Measurements from ENCODE around the gene IGSF6.

Gene IGSF6

GRCh38 chr16:21626659-21627277, 25.6 kb downstream of the IGSF6 start:
- CTCF ChIA-PET = interaction anchor here (2.6 kb wide), 1 partner anchor 31 kb away, joined by 7 read pairs; no protein-coding TSS in a partner anchor
- Histone ChIP-seq H3K27ac (ENCODE audit: extremely low read depth, low read depth, low read length) (no peak overlapping the region), H3K36me3 (ENCODE audit: control insufficient read depth in 2 of 2, insufficient read depth in 1 of 2, low read length in 2 of 2) (peaks cover 13 to 29% of the 10 kb centered on the region in 2 experiments; a peak in 2 of 3 replicates), H3K4me1 (ENCODE audit: control insufficient read depth, insufficient read depth, low read length) (no peaks in the 10 kb centered on the region), H3K4me3 (ENCODE audit: low read depth, low read length) (no peak overlapping the region), H3K9me3 (ENCODE audit: control insufficient read depth, insufficient read depth, low read depth, low read length) (no peaks in the 10 kb centered on the region)
- peak; percentile 97 for TF ChIP-seq SCRT2 (tag by site-specific recombination; IDR thresholded peaks at IDR 0.05)
- TF ChIP-seq ZNF521 (tag by site-specific recombination; IDR thresholded peaks at IDR 0.05) = no peak
- no peak for TF ChIP-seq ZNF623 (tag by site-specific recombination; IDR thresholded peaks at IDR 0.05)
- peak; percentile 50; the same call in 1 of the 2 replicates for TF ChIP-seq ZBTB20 (tag by site-specific recombination; IDR thresholded peaks at IDR 0.05)
- no peak for TF ChIP-seq ZNF629 (tag by site-specific recombination; IDR thresholded peaks at IDR 0.05)
- peak; percentile 65 for TF ChIP-seq OSR2 (tag by site-specific recombination; IDR thresholded peaks at IDR 0.05)
- no peak for TF ChIP-seq ZNF701 (tag by site-specific recombination; IDR thresholded peaks at IDR 0.05)
- TF ChIP-seq SCRT1 (tag by site-specific recombination; IDR thresholded peaks at IDR 0.05; ENCODE audit: borderline replicate concordance) = peak; percentile 85; the same call in 1 of the 2 replicates
- 0 out of 2 replicates have a peak, but pooled peaks have one; percentile 13 for TF ChIP-seq ZIC2 (tag by site-specific recombination; IDR thresholded peaks at IDR 0.05)
- TF ChIP-seq ZNF394 (tag by site-specific recombination; IDR thresholded peaks at IDR 0.05; ENCODE audit: borderline replicate concordance) = peak; percentile 89
- TF ChIP-seq ZNF600 (tag by site-specific recombination; IDR thresholded peaks at IDR 0.05) = peak; percentile 75; the same call in 1 of the 2 replicates
- TF ChIP-seq ZBTB17 (tag by site-specific recombination; IDR thresholded peaks at IDR 0.05) = peak; percentile 86
- TF ChIP-seq SP7 (tag by site-specific recombination; IDR thresholded peaks at IDR 0.05) = peak; percentile 71
- TF ChIP-seq ZNF335 (tag by site-specific recombination; conservative IDR thresholded peaks at IDR 0.05) = peak; percentile 68
- POLR2A ChIA-PET = no interaction called here

GRCh38 chr16:21625026-21625425, 27.4 kb downstream of the IGSF6 start:
- POLR2A ChIA-PET = no interaction called here
- H3K9me3 ChIP-seq (ENCODE audit: control insufficient read depth, insufficient read depth, low read depth, low read length) = no peaks in the 10 kb centered on the region
- H3K36me3 ChIP-seq (ENCODE audit: control insufficient read depth in 2 of 2, insufficient read depth in 1 of 2, low read length in 2 of 2) = peaks cover 13 to 27% of the 10 kb centered on the region in 2 experiments; a peak in 2 of 3 replicates
- no peaks in the 10 kb centered on the region for H3K4me1 ChIP-seq (ENCODE audit: control insufficient read depth, insufficient read depth, low read length)
- H3K27ac ChIP-seq (ENCODE audit: extremely low read depth, low read depth, low read length) = no peak overlapping the region
- no peak for TF ChIP-seq ZNF629 (tag by site-specific recombination; IDR thresholded peaks at IDR 0.05)
- TF ChIP-seq ZNF658 (tag by site-specific recombination; IDR thresholded peaks at IDR 0.05) = no peak
- no peak for TF ChIP-seq ZNF266 (tag by site-specific recombination; IDR thresholded peaks at IDR 0.05; ENCODE audit: low read depth)
- no peak for TF ChIP-seq ZNF10 (tag by site-specific recombination; IDR thresholded peaks at IDR 0.05)
- TF ChIP-seq SCRT1 (tag by site-specific recombination; IDR thresholded peaks at IDR 0.05; ENCODE audit: borderline replicate concordance) = no peak
- no peak for TF ChIP-seq ZNF391 (tag by site-specific recombination; IDR thresholded peaks at IDR 0.05; ENCODE audit: borderline replicate concordance, low read depth)
- no peak for TF ChIP-seq ZNF121 (tag by site-specific recombination; IDR thresholded peaks at IDR 0.05)
- TF ChIP-seq ZBTB21 (tag by site-specific recombination; IDR thresholded peaks at IDR 0.05) = no peak
- no peak for TF ChIP-seq ZNF16 (tag by site-specific recombination; IDR thresholded peaks at IDR 0.05; ENCODE audit: low read depth)
- TF ChIP-seq ZNF221 (tag by site-specific recombination; IDR thresholded peaks at IDR 0.05; ENCODE audit: borderline replicate concordance) = no peak
- no peak for TF ChIP-seq ZNF350 (tag by site-specific recombination; IDR thresholded peaks at IDR 0.05)
- no peak for TF ChIP-seq ZNF501 (tag by site-specific recombination; IDR thresholded peaks at IDR 0.05)
- TF ChIP-seq ZNF639 (tag by site-specific recombination; IDR thresholded peaks at IDR 0.05) = no peak
- TF ChIP-seq ZFP3 (tag by site-specific recombination; IDR thresholded peaks at IDR 0.05; ENCODE audit: low read depth) = no peak
- TF ChIP-seq PRDM10 (tag by site-specific recombination; IDR thresholded peaks at IDR 0.05) = no peak
- no peak for TF ChIP-seq ZNF423 (tag by site-specific recombination; IDR thresholded peaks at IDR 0.05)
- no peak overlapping the region for H3K4me3 ChIP-seq (ENCODE audit: low read depth, low read length)
- CTCF ChIA-PET = no interaction called here

Measured in HEK293 (cell line).